ENCODE results near the gene ADPRHL1.

ADPRHL1 gene

DNA sequence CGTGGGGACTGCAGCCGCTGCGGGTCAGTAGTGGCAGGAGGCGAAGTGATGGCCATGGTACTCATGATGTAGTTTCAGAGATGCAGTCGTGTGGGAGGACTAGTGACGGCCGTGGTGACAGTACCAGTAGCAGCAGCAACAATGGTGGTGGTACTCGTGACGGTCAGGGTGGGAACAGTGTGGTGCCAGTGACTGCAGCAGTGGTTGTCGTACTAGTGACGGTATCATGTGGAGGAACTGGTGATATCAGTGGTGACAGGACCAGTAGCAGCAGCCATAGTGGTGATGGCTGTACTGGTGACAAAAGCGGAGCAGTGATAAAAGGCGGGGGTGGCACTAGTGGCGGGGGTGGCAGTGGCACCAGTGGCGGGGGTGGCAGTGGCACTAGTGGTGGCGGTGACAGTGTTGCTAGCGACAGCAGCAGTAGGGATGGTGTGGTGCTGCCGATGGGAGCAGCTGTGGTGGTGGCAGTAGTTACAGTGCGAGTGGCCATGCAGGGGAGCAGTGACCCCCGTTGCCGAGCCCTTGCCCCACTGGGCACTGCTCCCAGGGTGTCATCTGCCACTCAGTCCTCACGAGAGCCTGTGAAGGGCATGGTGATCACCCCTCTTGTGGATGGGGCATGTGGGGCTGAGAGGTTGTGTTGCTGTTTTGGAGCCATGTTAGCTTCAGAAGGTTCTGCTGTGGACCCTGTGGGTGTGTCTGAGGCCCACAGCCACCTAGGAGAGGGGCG is 22.7 kb downstream of the ADPRHL1 start:
- DNase-seq = no peak

DNA sequence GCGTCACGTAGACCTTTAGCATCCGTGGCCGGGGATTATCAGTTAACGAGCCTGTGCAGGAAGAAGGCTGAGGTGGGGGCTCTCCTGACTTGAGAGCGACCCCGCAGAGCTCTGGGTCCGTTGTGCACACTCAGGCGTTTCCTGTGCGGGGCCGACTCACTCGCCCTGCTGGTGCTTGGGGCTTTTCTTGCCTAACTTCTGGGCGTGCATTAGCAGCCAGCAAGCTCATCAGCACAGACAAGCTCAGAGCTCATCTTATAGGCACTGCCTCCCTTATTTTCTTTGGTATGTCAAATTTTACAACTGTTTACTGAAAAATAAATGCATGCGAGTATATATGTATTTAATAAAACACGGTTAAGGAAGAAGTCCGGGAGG is 23.7 kb downstream of the ADPRHL1 start:
- no peak for DNase-seq

DNA sequence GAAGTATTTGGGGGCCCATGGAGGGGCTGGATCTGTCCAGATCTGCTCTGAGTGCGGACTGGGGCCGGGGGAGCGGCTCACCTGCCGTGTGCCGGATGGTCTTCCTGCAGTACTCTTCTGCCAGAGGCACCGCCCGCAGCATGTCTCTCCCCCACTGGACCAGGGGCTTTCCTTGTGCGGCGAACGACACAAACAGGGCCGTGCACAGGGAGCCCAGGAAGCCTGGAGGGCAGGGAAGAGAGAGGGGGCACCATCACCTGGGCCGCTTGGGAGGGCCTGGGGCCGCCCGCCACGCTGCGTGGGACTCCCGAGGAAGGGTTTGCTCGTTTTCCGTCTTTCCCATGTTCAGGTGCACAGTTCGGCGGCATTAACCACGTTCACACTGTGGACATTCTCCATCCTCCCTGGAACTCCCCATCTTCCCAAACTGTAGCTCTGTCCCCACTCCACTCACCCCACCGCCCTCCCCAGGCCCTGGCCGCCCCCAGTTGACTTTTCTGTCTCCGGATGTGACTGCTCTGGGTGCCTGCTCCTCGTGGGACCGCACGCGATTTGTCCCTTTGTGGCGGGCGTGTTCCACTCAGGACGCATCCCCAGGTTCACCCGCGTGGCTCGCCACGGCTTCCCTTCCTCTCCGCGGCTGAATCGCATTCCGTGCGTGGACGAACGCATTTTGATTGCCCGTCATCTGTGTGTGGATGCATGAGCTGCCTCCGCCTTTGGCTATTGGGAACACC is 24.2 kb downstream of the ADPRHL1 start:
- no peak for DNase-seq

DNA sequence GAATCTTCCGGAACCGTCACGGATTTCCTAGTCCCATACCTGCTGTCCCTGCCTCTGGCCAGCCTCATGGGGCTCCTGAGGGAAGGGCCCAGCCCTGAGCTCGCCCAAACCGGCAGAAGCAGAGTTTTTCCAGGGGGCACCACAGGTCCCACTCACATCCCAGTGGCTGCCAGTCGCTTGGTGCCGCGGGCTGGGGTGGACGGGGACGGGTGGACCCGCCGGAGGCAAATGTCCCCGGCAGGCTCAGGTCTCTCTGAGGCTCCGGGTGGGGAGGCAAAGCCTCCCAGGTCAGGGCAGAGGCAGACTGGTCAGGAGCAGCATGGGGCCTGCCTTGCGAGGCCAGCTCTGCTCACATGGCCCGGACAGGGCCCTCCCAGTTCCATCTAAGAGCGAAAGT is 24.8 kb downstream of the ADPRHL1 start:
- DNase-seq = no peak

DNA sequence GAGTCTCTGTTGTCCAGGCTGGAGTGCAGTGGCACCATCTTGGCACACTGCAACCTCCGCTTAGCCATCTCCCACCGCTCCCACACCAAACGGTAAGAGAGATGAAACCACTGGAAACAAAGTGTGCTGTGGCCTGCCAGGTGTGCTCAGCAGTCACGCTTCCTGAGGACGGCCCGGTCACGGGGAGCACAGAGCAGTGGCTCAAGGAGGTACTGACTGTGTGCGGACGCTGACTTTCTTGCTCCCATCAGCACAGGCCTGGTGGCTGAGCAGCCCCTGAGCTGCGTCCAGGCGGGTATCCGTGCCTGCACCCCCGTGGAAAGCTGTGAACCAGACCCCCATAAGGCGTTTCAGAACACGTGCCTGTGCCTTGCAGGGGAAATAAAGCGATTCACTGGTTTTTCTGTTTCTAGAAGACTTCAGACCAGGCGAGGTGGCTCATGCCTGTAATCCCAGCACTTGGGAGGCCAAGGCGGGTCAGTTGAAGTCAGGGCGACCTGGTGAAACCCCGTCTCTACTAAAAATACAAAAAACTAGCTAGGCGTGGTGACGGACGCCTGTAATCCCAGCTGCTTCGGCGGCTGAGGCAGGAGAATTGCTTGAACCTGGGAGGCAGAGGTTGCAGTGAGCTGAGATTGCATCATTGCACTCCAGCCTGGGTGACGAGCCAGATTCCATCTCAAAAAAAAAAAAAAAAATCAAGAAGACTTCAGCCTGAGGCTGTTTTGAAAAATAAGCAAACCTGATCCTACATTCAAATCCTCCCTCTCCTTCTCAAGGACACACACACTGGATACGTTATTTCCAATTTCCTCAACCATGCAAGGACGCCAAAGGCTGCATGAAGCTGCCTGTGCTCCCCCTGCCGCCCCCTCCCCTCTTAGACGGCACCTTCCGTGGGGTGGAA is 25.5 kb downstream of the ADPRHL1 start:
- DNase-seq = peak; percentile 29

DNA sequence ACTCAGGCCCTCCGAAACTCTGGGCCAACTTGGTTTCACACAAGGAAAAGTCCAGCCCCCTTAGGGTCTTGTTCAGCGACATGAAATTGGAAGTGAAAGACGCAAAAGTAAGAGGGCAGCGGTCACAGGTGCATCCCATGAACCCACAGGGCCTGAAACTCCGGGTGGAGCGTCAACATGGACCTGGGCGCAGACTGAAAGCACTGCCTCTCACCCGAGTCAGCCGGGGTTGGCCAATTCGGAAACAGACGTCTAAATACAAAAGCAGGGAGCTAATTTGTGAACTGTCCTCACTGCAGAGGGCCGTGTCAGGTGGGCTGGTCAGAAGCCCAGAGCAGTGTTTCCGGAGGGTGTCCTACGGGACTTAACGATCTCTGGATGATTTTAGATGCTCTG is 26.7 kb downstream of the ADPRHL1 start:
- no peak for DNase-seq

DNA sequence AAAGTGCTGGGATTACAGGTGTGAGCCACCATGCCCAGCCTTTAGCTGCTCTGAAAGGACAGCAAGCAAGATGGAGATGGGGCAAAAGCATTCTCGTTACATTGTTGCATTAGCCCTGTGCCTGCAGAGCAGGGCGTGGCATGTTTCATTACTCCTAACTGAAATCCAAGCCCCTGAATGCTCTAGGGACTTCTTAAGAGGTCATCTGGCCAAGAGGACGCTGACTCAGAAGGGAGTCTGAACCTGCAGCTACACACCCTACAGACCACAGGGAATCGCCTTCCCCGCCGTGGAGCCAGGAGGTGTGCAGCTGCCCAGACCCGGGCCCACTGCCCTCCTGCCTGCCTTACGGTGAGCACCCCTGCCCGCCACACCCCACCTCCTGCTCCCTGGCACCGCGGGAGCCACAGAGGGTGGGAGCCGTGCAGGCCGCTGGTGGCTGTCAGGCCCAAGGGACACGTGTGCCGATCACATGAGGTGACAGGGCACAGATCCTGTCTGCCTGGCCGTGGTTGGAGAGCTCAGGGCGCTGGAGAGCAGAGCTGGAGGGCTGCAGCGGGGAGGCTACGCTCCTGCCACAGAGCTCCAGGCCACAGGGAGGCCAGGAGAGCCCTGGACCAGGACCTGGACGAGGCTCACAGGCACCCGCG is 27.2 kb downstream of the ADPRHL1 start:
- no peak for DNase-seq

DNA sequence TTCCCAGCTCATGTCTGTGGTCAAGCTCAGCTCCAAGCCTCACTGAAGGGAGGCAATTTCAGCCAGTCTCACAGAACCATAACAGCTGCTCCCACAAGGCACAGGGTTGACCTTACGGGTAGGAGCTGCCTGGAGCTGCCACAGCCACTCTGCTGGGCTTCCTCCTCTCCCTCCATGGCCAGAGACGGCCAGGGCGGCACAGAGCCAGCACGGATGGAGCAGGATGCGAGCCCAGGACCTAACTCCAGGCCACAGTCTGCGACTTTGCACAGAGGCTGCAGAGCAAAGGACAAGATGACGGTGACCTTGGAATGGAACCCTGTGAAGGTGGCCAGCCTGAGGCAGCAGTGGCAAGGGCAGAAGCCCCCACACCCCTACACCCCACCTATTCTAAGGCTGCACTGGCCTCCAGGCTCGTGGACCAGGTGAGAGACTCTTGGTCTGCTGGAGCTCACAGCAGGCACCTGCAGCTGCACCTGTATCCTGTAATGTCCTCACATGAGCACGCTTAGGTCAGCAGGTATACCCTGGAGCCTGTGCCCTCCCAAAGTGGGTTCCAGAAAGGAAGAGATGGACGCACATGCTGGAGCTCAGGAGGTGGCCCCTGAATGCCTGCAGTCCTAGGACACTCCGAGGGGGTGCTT is 29.6 kb downstream of the ADPRHL1 start:
- no peak for DNase-seq

DNA sequence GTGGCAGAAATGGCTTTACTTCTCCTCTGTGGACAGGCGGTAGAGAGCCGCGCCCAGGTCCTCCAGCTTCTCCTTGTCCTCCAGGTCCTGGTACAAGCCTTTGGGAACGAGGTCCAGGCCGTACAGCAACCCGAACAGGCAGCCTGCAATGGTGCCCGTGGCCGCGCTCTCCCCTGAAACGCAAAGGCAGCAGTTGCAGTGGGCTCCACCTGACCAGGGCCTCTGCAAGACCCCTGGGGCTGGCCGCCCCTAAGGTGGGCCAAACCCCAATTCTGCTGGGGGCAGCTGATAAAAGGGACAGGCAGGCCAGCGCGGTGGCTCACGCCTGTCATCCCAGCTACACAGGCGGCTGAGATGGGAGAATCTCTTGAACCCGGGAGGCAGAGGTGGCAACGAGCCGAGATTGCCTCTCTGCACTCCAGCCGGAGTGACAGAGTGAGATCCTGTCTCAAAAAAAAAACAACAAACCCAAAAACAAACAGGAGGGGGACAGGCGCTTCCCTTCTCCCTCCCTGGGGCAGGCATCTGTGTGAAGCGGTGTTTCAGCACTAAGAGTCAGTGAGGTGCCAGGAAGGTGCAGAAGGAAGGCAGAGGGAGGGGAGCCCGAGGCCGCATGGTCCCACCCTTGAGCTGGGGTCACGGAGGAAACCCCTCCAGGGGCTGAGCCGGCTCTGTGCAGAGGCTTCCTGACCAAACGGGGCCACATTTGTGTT is 30.3 kb downstream of the ADPRHL1 start:
- no peak for DNase-seq

DNA sequence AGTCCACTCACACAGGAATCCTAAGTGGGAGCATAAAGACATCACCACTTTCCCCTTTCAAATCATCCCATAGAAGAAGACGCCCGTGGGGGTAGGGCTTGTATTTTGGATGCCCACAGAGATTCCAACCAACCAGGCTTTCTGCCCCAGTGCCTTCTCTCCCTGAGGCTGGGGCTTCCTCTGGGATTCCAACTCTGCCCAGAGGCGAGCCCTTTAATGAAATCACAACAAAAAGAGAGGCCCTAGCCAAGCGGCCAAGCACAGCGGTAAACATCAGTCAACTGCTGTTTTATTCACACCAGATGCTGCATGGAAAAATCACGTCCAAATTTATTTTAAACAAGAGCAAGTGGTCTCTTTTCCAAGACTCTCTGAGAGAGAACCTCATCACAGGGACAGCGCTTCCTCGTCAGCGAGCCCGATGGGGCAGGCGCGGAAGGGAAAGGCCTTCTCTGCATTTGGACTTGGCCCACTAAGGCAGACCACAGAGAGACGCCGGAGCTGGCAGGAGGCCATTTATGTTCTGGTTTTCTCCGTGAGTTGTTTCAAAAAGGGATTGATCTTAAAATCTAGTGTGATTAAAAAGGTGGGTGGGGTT is 31.5 kb downstream of the ADPRHL1 start:
- peak; percentile 63 for DNase-seq

DNA sequence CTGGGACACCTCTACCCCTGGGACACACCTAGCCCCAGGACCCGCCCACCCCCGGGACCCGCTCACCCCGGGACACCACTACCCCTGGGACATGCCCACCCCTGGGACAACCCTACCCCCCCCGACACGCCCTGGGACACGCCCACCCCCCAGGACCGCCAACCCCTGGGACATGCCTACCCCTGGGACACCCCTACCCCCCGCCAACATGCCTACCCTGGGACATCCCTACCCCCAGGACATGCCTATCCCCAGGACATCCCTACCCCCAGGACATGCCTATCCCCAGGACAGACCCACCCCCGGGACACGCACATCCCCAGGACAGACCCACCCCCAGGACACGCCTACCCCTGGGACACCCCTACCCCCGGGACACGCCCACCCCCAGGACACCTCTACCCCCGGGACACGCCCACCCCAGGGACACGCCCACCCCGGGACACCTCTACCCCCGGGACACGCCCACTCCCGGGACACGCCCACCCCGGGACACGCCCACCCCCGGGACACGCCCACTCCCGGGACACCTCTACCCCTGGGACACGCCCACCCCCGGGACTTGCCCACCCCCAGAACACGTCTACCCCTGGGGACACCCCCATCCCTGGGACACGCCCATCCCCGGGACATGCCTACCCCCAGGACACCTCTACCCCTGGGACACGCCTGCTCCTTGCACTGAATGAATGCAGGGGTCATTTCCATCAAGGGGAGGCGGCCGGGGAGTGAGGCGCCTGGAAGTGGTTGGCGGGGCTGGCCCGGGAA is 32.3 kb downstream of the ADPRHL1 start:
- DNase-seq = no peak

DNA sequence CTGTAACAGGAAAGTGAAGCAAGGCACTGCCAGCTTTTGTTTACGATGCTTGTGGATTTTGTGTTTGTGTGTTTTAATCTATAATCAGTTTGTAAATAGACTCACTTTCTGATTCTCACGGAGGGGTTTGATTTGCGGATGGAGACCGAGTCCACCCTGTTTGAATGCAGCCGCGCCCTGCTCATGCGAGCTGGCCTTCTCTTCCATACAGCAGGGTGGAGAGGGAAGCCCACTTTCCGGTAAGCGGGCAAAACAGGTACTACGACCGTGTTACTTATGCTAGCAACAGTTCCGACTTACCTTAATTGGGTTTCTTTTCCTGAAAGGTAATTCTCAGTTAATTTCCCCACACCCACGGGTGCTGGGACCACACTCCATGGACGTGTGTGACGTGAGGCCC is 33.1 kb downstream of the ADPRHL1 start:
- DNase-seq = no peak

DNA sequence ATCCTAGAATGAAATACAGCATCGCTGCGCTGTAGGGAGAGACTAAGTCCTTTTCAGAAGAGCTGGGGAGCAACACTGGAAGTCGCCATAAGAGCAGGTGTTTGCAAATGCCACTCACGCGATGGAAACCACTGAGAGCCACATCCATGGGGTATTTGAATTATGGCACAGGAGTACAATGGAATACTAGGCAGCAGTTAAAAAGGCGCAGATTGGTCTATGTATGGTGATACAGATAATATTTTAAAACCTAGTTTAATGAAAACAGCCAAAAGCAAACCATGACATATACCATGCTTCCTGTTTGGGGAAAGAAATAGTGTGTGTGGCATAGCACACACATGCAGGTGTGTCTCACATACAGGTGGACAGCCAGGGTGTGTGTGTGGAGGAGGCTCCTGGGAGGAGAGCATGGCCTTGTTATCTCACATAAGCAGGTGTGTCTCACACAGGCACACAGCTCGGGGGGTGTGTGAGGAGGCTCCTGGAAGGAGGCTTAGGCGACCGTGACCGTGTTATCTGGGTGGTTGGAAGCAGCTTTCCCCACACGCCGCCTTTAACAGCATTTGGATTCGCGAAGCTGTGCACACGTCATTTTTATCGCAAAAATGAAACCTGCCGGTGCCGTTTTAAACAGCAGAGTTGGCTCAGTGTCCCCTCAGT is 33.6 kb downstream of the ADPRHL1 start:
- no peak for DNase-seq

DNA sequence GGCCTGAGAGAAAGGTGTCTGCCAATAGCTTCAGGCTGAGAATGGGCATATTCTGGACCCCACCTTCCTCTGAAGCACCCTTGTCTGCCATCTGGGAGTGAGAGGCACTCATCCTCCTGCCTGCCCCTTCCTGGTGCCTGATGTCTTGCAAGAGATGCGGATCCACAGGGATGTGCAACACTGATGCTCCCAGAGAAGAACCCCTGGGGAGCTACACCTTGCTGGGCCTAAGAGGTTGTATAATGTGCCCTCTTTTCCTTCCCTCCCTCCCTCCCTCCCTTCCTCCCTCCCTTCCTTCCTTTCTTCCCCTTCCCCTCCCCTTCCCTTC is 34.6 kb downstream of the ADPRHL1 start:
- DNase-seq = no peak

DNA sequence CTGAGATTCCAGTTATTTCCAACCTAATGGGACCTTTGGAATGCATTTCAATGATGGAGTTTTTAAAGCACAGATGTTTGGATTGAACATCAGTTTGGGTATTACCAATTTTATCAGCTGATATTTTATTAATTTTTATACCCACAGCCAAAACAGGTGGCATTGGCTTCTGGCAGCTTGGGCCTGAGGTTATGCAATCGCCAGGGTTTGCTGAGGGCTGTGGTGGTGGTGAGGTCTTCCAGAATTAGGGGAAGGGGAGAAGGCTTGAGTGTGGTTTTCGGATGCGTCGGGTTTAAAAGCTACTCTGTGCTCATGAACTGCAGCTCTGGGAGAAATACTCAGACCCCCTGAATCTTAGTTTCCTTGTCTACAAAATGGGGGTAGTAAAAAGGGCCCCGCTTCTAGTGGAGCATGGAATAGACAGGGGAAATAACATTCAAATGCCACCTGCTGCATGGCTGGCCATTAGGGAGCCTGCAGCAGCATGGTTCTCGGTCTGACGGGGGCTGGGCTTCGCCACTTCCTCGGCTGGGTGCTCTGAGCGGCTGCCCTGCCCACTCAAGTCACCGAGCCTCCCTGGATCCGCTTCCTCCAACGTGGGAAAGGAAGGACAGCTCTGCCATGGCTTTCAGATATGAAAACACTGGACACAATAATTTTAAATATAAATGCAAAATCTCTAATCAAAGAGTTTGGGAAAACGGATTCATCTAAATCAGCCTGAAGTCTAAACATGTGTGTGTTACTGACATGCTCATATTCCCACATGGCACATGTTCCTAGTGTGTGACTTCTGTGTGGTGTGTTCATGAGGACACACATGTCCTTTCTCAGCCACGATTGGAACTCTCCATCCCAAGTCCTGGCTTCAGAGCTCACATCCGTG is 35.2 kb downstream of the ADPRHL1 start:
- no peak for DNase-seq

DNA sequence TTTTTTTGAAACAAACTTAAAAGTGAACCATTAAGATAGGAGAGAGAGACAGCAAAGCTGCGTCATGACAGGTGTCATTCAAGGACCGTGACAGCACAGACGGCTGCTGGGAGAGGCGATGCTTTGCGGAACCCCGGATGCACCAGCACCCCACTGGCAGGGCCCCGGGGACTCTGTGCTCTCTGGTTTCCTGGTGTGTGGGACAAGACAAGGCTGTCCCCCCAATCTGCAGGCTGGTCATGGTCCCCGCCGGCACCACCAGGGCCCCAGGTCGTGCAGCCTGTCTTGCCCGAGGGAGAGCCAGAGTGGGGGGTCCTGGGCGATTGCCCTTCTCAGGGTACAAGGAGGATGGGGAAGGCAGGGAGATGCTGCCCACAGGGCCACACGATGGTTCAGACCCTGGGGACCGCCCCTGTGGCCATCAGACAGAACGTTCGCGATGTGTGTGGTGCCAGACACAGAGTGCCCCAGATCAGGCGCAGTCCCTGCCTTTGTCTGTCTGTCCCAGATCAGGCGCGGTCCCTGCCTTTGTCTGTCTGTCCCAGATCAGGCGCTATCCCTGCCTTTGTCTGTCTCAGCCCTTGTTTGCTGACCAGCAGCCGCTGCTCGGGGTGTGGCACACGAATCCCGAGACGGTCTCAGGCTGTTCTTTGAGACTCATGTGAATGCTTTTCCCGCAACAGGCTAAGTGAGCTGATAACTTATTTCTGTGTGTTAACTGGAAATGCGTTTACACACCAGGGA is 36.1 kb downstream of the ADPRHL1 start:
- no peak for DNase-seq

DNA sequence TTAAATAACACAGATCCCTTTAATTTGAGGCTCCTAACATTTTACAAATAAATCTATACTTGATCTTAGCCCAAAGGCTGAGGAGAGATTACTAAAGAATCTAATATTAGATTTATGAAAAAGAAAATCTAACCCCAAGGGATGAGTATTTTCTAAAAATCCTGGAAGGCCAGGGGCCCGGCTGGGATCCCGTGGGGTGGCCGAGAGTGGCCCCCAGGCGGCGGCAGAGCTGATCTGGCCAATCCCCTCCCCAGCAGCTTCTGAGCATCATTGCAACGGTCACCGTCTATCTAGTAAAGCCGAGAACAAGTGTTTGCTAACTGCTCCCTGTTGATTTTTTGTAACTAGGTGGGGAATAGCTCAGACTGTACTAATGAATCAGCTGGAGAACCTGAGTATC is 37.5 kb downstream of the ADPRHL1 start:
- DNase-seq = no peak

DNA sequence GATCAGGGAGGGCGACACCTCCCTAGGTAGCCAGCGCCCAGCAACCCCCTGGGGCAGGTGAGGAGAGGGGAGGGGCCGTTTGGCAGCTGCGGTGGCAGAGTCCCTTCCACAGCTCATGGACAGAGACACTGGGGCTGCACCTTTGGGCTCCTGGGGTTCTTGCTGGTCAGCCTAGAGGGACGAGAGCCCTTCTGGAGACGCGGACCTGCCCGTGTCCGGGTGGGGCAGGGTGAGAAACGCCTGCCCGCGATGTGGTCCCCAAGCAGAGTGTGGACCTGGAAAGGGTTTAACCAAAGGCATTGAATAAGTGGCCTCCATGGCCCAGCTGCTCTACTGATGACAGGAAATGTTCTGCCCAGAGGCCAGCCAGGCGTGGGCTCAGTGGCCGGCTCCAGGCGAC is 38.3 kb downstream of the ADPRHL1 start:
- no peak for DNase-seq

DNA sequence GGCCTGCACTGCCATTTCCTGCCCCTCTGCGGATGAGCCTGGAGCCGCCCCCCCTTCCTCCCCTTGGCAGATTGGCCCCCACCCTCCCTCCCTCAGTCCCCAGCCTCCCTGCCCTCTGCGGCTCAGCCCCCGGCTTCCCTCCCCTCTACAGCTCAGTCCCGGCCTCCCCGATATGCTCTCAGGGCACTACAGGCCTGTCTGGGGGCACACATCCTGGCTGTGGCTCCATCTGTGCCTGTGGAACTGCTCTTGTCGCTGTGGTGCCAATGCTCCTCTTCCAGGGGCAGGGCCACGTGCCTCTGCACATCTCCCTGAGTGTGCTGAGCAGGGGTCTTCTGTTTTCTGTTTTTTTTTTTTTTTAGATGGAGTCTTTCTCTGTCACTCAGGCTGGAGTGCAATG is 39.0 kb downstream of the ADPRHL1 start:
- DNase-seq = no peak

Data from fibroblast of upper back skin (primary cell).